ENCODE data around the gene VSIG10. TPM values are rescaled to one million over a fixed set of nuclear protein-coding genes. Genes with fewer than 3 reads are reported as not detected.
A peak's percentile ranks its signal among the peaks of the same experiment; 100 is the strongest.
"Not testable (repeated sequence)": the region's sequence is repeated elsewhere in the genome, so short reads cannot be mapped to it uniquely, and the experiment has no call there.

VSIG10 gene
- total and polyA plus RNA-seq, 4 donors = 15.7 to 22.5 (median 18.3) TPM

- WGBS (ENCODE audit: insufficient coverage) = 92% methylated on average over 6 of the region's 10 CpGs
- Histone ChIP-seq H3K27ac (ENCODE audit: low read depth, low read length) (peak overlapping the region; percentile 78), H3K4me3 (ENCODE audit: low read depth, low read length) (peak overlapping the region; percentile 69), H3K36me3 (ENCODE audit: control insufficient read depth, insufficient read depth, low read length) (peaks cover 38% of the 10 kb centered on the region), H3K9me3 (ENCODE audit: control insufficient read depth, insufficient read depth, low read length) (no peaks in the 10 kb centered on the region), H3K27me3 (ENCODE audit: control insufficient read depth, insufficient read depth, low read length) (no peaks in the 10 kb centered on the region), H3K4me1 (ENCODE audit: control insufficient read depth, insufficient read depth, low read length) (peaks cover 38% of the 10 kb centered on the region)
- DNase-seq (ENCODE audit: low read depth in 4 of 6, low spot score in 6 of 6) = no peak
Measured at GRCh38 chr12:118137148-118137678, 33.4 kb upstream of the VSIG10 start.

- peak in 2 of 6 donors; percentile 46 to 62 for DNase-seq (ENCODE audit: low read depth in 4 of 6, low spot score in 6 of 6)
- H3K4me3 ChIP-seq (ENCODE audit: low read depth, low read length) = peak overlapping the region; percentile 69
- no peaks in the 10 kb centered on the region for H3K9me3 ChIP-seq (ENCODE audit: control insufficient read depth, insufficient read depth, low read length)
- 1% methylated on average over 26 of the region's 29 CpGs for WGBS (ENCODE audit: insufficient coverage)
- H3K36me3 ChIP-seq (ENCODE audit: control insufficient read depth, insufficient read depth, low read length) = peaks cover 33% of the 10 kb centered on the region
- peak overlapping the region; percentile 78 for H3K27ac ChIP-seq (ENCODE audit: low read depth, low read length)
- peaks cover 44% of the 10 kb centered on the region for H3K4me1 ChIP-seq (ENCODE audit: control insufficient read depth, insufficient read depth, low read length)
- no peaks in the 10 kb centered on the region for H3K27me3 ChIP-seq (ENCODE audit: control insufficient read depth, insufficient read depth, low read length)
Measured at GRCh38 chr12:118136559-118137003, 32.8 kb upstream of the VSIG10 start.

GRCh38 chr12:118135788-118136558 lies 32.2 kb upstream of the VSIG10 start, which contains the start of gene PEBP1:
Gene PEBP1, plus strand, starts transcription at chr12:118136124. Its CDS starts 86 bp downstream, at chr12:118136210.
- under 1% methylated on average over 70 of the region's 70 CpGs for WGBS (ENCODE audit: insufficient coverage)
- H3K9me3 ChIP-seq (ENCODE audit: control insufficient read depth, insufficient read depth, low read length) = no peaks in the 10 kb centered on the region
- H3K27me3 ChIP-seq (ENCODE audit: control insufficient read depth, insufficient read depth, low read length) = no peaks in the 10 kb centered on the region
- peaks cover 50% of the 10 kb centered on the region for H3K4me1 ChIP-seq (ENCODE audit: control insufficient read depth, insufficient read depth, low read length)
- H3K27ac ChIP-seq (ENCODE audit: low read depth, low read length) = peak within 1 kb of the TSS; percentile 83
- peak within 1 kb of the TSS; percentile 69 for H3K4me3 ChIP-seq (ENCODE audit: low read depth, low read length)
- peaks cover 28% of the 10 kb centered on the region for H3K36me3 ChIP-seq (ENCODE audit: control insufficient read depth, insufficient read depth, low read length)
- peak; percentile 82 to 98 (median 90) for DNase-seq (ENCODE audit: low read depth in 4 of 6, low spot score in 6 of 6)

GRCh38 chr12:118129436-118129835 lies 25.6 kb upstream of the VSIG10 start:
- no CpG with 5 or more reads among the region's 5 CpGs for WGBS (ENCODE audit: insufficient coverage)
- peaks cover 13% of the 10 kb centered on the region for H3K4me1 ChIP-seq (ENCODE audit: control insufficient read depth, insufficient read depth, low read length)

GRCh38 chr12:118127867-118128266 lies 24.1 kb upstream of the VSIG10 start:
- Histone ChIP-seq H3K36me3 (ENCODE audit: control insufficient read depth, insufficient read depth, low read length) (peaks cover 4% of the 10 kb centered on the region), H3K9me3 (ENCODE audit: control insufficient read depth, insufficient read depth, low read length) (no peaks in the 10 kb centered on the region), H3K4me3 (ENCODE audit: low read depth, low read length) (no peak overlapping the region), H3K27ac (ENCODE audit: low read depth, low read length) (no peak overlapping the region), H3K4me1 (ENCODE audit: control insufficient read depth, insufficient read depth, low read length) (peaks cover 13% of the 10 kb centered on the region), H3K27me3 (ENCODE audit: control insufficient read depth, insufficient read depth, low read length) (no peaks in the 10 kb centered on the region)
- no peak for DNase-seq (ENCODE audit: low read depth in 4 of 6, low spot score in 6 of 6)
- 96% methylated on average over 5 of the region's 5 CpGs for WGBS (ENCODE audit: insufficient coverage)

More at GRCh38 chr12:118129436-118129835, 25.6 kb upstream of the VSIG10 start:
- not testable (repeated sequence) for H3K27ac ChIP-seq (ENCODE audit: low read depth, low read length); H3K4me3 ChIP-seq (ENCODE audit: low read depth, low read length); DNase-seq (ENCODE audit: low read depth in 4 of 6, low spot score in 6 of 6); H3K9me3 ChIP-seq (ENCODE audit: control insufficient read depth, insufficient read depth, low read length); H3K36me3 ChIP-seq (ENCODE audit: control insufficient read depth, insufficient read depth, low read length); H3K27me3 ChIP-seq (ENCODE audit: control insufficient read depth, insufficient read depth, low read length)

- WGBS (ENCODE audit: insufficient coverage) = 59% methylated on average over 7 of the region's 13 CpGs
- H3K9me3 ChIP-seq (ENCODE audit: control insufficient read depth, insufficient read depth, low read length) = no peaks in the 10 kb centered on the region
- peak in 2 of 6 donors; percentile 69 to 79 for DNase-seq (ENCODE audit: low read depth in 4 of 6, low spot score in 6 of 6)
- H3K36me3 ChIP-seq (ENCODE audit: control insufficient read depth, insufficient read depth, low read length) = peaks cover 8% of the 10 kb centered on the region
- peaks cover 4% of the 10 kb centered on the region for H3K4me1 ChIP-seq (ENCODE audit: control insufficient read depth, insufficient read depth, low read length)
- H3K27ac ChIP-seq (ENCODE audit: low read depth, low read length) = no peak overlapping the region
- H3K27me3 ChIP-seq (ENCODE audit: control insufficient read depth, insufficient read depth, low read length) = no peaks in the 10 kb centered on the region
- H3K4me3 ChIP-seq (ENCODE audit: low read depth, low read length) = no peak overlapping the region
Measured at GRCh38 chr12:118126119-118126757, 22.4 kb upstream of the VSIG10 start.

GRCh38 chr12:118125743-118126118 lies 21.9 kb upstream of the VSIG10 start:
- H3K36me3 ChIP-seq (ENCODE audit: control insufficient read depth, insufficient read depth, low read length) = peaks cover 8% of the 10 kb centered on the region
- no peaks in the 10 kb centered on the region for H3K4me1 ChIP-seq (ENCODE audit: control insufficient read depth, insufficient read depth, low read length)
- no peak overlapping the region for H3K27ac ChIP-seq (ENCODE audit: low read depth, low read length)
- H3K27me3 ChIP-seq (ENCODE audit: control insufficient read depth, insufficient read depth, low read length) = no peaks in the 10 kb centered on the region
- no peak for DNase-seq (ENCODE audit: low read depth in 4 of 6, low spot score in 6 of 6)
- no CpG with 5 or more reads among the region's 4 CpGs for WGBS (ENCODE audit: insufficient coverage)
- no peaks in the 10 kb centered on the region for H3K9me3 ChIP-seq (ENCODE audit: control insufficient read depth, insufficient read depth, low read length)
- H3K4me3 ChIP-seq (ENCODE audit: low read depth, low read length) = no peak overlapping the region

- Histone ChIP-seq H3K36me3 (ENCODE audit: control insufficient read depth, insufficient read depth, low read length) (peaks cover 8% of the 10 kb centered on the region), H3K27me3 (ENCODE audit: control insufficient read depth, insufficient read depth, low read length) (no peaks in the 10 kb centered on the region), H3K4me3 (ENCODE audit: low read depth, low read length) (no peak overlapping the region), H3K9me3 (ENCODE audit: control insufficient read depth, insufficient read depth, low read length) (no peaks in the 10 kb centered on the region), H3K27ac (ENCODE audit: low read depth, low read length) (no peak overlapping the region), H3K4me1 (ENCODE audit: control insufficient read depth, insufficient read depth, low read length) (no peaks in the 10 kb centered on the region)
- DNase-seq (ENCODE audit: low read depth in 4 of 6, low spot score in 6 of 6) = no peak
- WGBS (ENCODE audit: insufficient coverage) = 100% methylated on average over 1 of the region's 5 CpGs
Measured at GRCh38 chr12:118124333-118124874, 20.6 kb upstream of the VSIG10 start.

GRCh38 chr12:118122264-118122663 lies 18.5 kb upstream of the VSIG10 start:
- no peaks in the 10 kb centered on the region for H3K4me1 ChIP-seq (ENCODE audit: control insufficient read depth, insufficient read depth, low read length)
- DNase-seq (ENCODE audit: low read depth in 4 of 6, low spot score in 6 of 6) = no peak
- WGBS (ENCODE audit: insufficient coverage) = 100% methylated on average over 1 of the region's 6 CpGs
- H3K27me3 ChIP-seq (ENCODE audit: control insufficient read depth, insufficient read depth, low read length) = no peaks in the 10 kb centered on the region
- H3K9me3 ChIP-seq (ENCODE audit: control insufficient read depth, insufficient read depth, low read length) = no peaks in the 10 kb centered on the region
- no peak overlapping the region for H3K27ac ChIP-seq (ENCODE audit: low read depth, low read length)
- peaks cover 8% of the 10 kb centered on the region for H3K36me3 ChIP-seq (ENCODE audit: control insufficient read depth, insufficient read depth, low read length)
- H3K4me3 ChIP-seq (ENCODE audit: low read depth, low read length) = no peak overlapping the region

Data from spinal cord (tissue), 10 donors.